SK-N-SH (cell line): Measurements from ENCODE around the gene MT1M. TPM values are rescaled to one million over a fixed set of nuclear protein-coding genes. Genes with fewer than 3 reads are reported as not detected.

Experiments used
- CTCF ChIA-PET: fragments of 300-600, 350-600 bp; formaldehyde crosslinking; extraction: SDS; loops from one replicate; lab custom pipeline; 2021; lab: Yijun Ruan, JAX
- POLR2A ChIA-PET: fragments of 350-600 bp; sonication (Branson Sonifier 250); formaldehyde crosslinking; extraction: SDS; loops from one replicate; lab custom pipeline; 2020; ENCODE audit warnings: antibody characterized with exemption, inconsistent platforms; lab: Yijun Ruan, JAX
- DNase-seq: peaks from one replicate; pipeline ENCODE4 v3.0.0; 2012
- H2AFZ ChIP-seq: fragments of 200-600 bp; sonication (generic); 2 replicates; pipeline ENCODE4 v1.8.1; 2016; ENCODE audit warnings: antibody characterized with exemption, mild to moderate bottlenecking, low read depth
- H3F3A ChIP-seq: fragments of 200-600 bp; sonication (generic); replicated peaks from 2 replicates; pipeline ENCODE3; 2016; ENCODE audit warnings: antibody characterized with exemption, mild to moderate bottlenecking; ENCODE audit not compliant: insufficient read depth
- H3K27ac ChIP-seq, 2 experiments: fragments of 200-500 bp in 1 of 2; fragments of 200-600 bp in 1 of 2; sonication (Bioruptor generic) in 1 of 2; sonication (generic), shearing (Covaris generic) in 1 of 2; 2 replicates each; pipeline versions ENCODE4 v1.5.1 to v1.6.1; 2014 to 2016; ENCODE audit warnings: low read depth in 2 of 2, inconsistent platforms in 1 of 2, low read length in 1 of 2, mild to moderate bottlenecking in 1 of 2, mixed read lengths in 1 of 2
- H3K27me3 ChIP-seq: fragments of 200-600 bp; sonication (generic), shearing (Covaris generic); 2 replicates; pipeline ENCODE4 v1.6.1; 2016; ENCODE audit warnings: mixed run types; ENCODE audit not compliant: insufficient read depth
- H3K36me3 ChIP-seq, 2 experiments: fragments of 200-500 bp in 1 of 2; fragments of 200-600 bp in 1 of 2; sonication (Bioruptor generic) in 1 of 2; sonication (generic) in 1 of 2; replicated peaks in 1 of 2; 2 replicates each; pipeline versions ENCODE3 to v1.5.1; 2014 to 2016; ENCODE audit warnings: low read length in 1 of 2, mild to moderate bottlenecking in 1 of 2; ENCODE audit not compliant: insufficient read depth in 2 of 2, control insufficient read depth in 1 of 2
- H3K4me1 ChIP-seq, 2 experiments: fragments of 200-500 bp in 1 of 2; fragments of 200-600 bp in 1 of 2; sonication (Bioruptor generic) in 1 of 2; sonication (generic), shearing (Covaris generic) in 1 of 2; 2 replicates each; pipeline versions ENCODE4 v1.5.1 to v1.6.1; 2014 to 2016; ENCODE audit warnings: low read depth in 1 of 2, low read length in 1 of 2, mixed run types in 1 of 2; ENCODE audit not compliant: insufficient read depth in 2 of 2, control insufficient read depth in 1 of 2
- H3K4me2 ChIP-seq: fragments of 200-600 bp; sonication (generic), shearing (Covaris generic); 2 replicates; pipeline ENCODE4 v1.6.1; 2017; ENCODE audit warnings: mixed run types
- H3K4me3 ChIP-seq, 2 experiments: fragments of 200-500 bp in 1 of 2; fragments of 200-600 bp in 1 of 2; sonication (Bioruptor generic) in 1 of 2; sonication (generic), shearing (Covaris generic) in 1 of 2; 2 replicates each; pipeline versions ENCODE4 v1.5.1 to v1.8.1; 2014 to 2016; ENCODE audit warnings: low read depth in 2 of 2, inconsistent platforms in 1 of 2, low read length in 1 of 2, mild to moderate bottlenecking in 1 of 2, mixed read lengths in 1 of 2, moderate library complexity in 1 of 2
- H3K79me2 ChIP-seq: fragments of 200-600 bp; sonication (generic); 2 replicates; pipeline ENCODE4 v1.8.1; 2017; ENCODE audit warnings: mild to moderate bottlenecking; ENCODE audit not compliant: insufficient read depth
- H3K9ac ChIP-seq: fragments of 200-600 bp; sonication (generic); 2 replicates; pipeline ENCODE4 v1.6.1; 2017; ENCODE audit warnings: mixed run types
- H3K9me2 ChIP-seq: fragments of 200-600 bp; sonication (generic); 2 replicates; pipeline ENCODE4 v1.6.1; 2017; ENCODE audit warnings: mixed run types
- H3K9me3 ChIP-seq: fragments of 200-600 bp; sonication (generic); 2 replicates; pipeline ENCODE4 v1.6.1; 2017; ENCODE audit warnings: mixed run types, mild to moderate bottlenecking, moderate library complexity
- H4K20me1 ChIP-seq: fragments of 200-600 bp; sonication (generic); 2 replicates; pipeline ENCODE4 v1.6.1; 2017; ENCODE audit warnings: mild to moderate bottlenecking, mixed run types; ENCODE audit not compliant: insufficient read depth
- CTCF ChIP-seq: fragments of 200-600 bp; sonication (generic); IDR thresholded peaks from 2 replicates; pipeline ENCODE4 v1.6.1; 2017; ENCODE audit warnings: antibody characterized with exemption, mild to moderate bottlenecking, moderate library complexity
- EZH2phosphoT487 ChIP-seq: fragments of 200-600 bp; sonication (generic); IDR thresholded peaks from 2 replicates; pipeline ENCODE4 v1.6.1; 2017; ENCODE audit warnings: low read depth, mixed run types, mild to moderate bottlenecking, antibody characterized with exemption, moderate library complexity, borderline replicate concordance
- FOXJ3 ChIP-seq: sonication (generic); formaldehyde crosslinking; IDR thresholded peaks from 2 replicates; pipeline ENCODE4 v1.5.1; 2020; ENCODE audit warnings: mild to moderate bottlenecking, missing genetic modification reagents
- GATA2 ChIP-seq: sonication (generic); formaldehyde crosslinking; IDR thresholded peaks from 2 replicates; pipeline ENCODE4 v1.5.0; 2020; ENCODE audit warnings: mild to moderate bottlenecking, missing genetic modification reagents
- IRF3 ChIP-seq: fragments of 150-350 bp; IDR thresholded peaks from 2 replicates; pipeline ENCODE4 v1.6.1; 2016; ENCODE audit warnings: mild to moderate bottlenecking, low read depth, low read length
- REST ChIP-seq: IDR thresholded peaks from 2 replicates; pipeline ENCODE4 v1.6.1; 2012; ENCODE audit warnings: mild to moderate bottlenecking, low read depth, low read length, moderate library complexity
- TEAD4 ChIP-seq: IDR thresholded peaks from 2 replicates; pipeline ENCODE4 v1.4.0; 2012; ENCODE audit warnings: mild to moderate bottlenecking, borderline replicate concordance; ENCODE audit not compliant: insufficient read depth
- ZBTB33 ChIP-seq: IDR thresholded peaks from 2 replicates; pipeline ENCODE4 v1.4.0; 2012; ENCODE audit warnings: low read depth, borderline replicate concordance
- WGBS: methylation state at CpG from one replicate; pipeline ENCODE4 v1.1.6; 2017; ENCODE audit warnings: low lambda C conversion rate; 5-methylcytosine and 5-hydroxymethylcytosine counted together
- polyA plus RNA-seq, 3 experiments: library from polyadenylated mRNA; depleted of rRNA; stranded (reverse); fragments of >200 nt; gene quantifications; 2 replicates each; pipeline ENCODE4 v1.2.3, GENCODE V29; 2012

Gene MT1M
- polyA plus RNA-seq, 1 of the 3 experiments (the other 2 are of a cell fraction) = 1.3 TPM

GRCh38 chr16:56609463-56609921 lies 23.0 kb upstream of the MT1M start:
- Histone ChIP-seq H3K79me2 (peaks cover 30% of the 10 kb centered on the region), H3K4me2 (peak overlapping the region; percentile 88), H3K9me2 (no peaks in the 10 kb centered on the region), H4K20me1 (no peaks in the 10 kb centered on the region; the same call in 1 of the 2 replicates), H3F3A (peaks cover 71% of the 10 kb centered on the region), H3K4me3 (peak overlapping the region; percentile 72 to 94), H3K9me3 (no peaks in the 10 kb centered on the region), H3K9ac (peak overlapping the region; percentile 90), H3K27ac (peak overlapping the region; percentile 77 to 96), H3K36me3 (no peaks in the 10 kb centered on the region), H3K27me3 (no peaks in the 10 kb centered on the region), H3K4me1 (peaks cover 44 to 46% of the 10 kb centered on the region in 2 experiments; a peak in 3 of 4 replicates), H2AFZ (peak overlapping the region; percentile 12; the same call in 1 of the 2 replicates)
- 6% methylated on average over 6 of the region's 6 CpGs for WGBS
- ChIA-PET POLR2A (interaction anchor here (0.7 kb wide), 1 partner anchor 21 kb away, joined by 3 read pairs; no protein-coding TSS in a partner anchor), CTCF (interaction anchor here (1.5 to 1.8 kb wide), 3 partner anchors 9 to 180 kb away, joined by 6 to 8 read pairs (median 7); no protein-coding TSS in a partner anchor)
- peak; percentile 69 for DNase-seq
- TF ChIP-seq GATA2 (CRISPR knock-in tag) = no peak
- no peak for TF ChIP-seq ZBTB33
- peak; percentile 33 for TF ChIP-seq CTCF
- 0 out of 2 replicates have a peak, but pooled peaks have one; percentile 1 for TF ChIP-seq TEAD4
- TF ChIP-seq IRF3 = no peak
- no peak for TF ChIP-seq EZH2phosphoT487
- TF ChIP-seq FOXJ3 (CRISPR knock-in tag) = no peak
- TF ChIP-seq REST = no peak
